LNCAP (cell line): ENCODE measurements around the gene SKP1.
A peak's percentile ranks its signal among the peaks of the same experiment; 100 is the strongest.

Source experiments
- CTCF ChIP-seq: fragments of 450-650 bp; IDR thresholded peaks from 2 replicates; pipeline ENCODE4 v1.5.1; 2017; ENCODE audit warnings: mild to moderate bottlenecking

SKP1 gene

GRCh38 chr5:134143431-134143830 is 33.3 kb downstream of the SKP1 start:
- TF ChIP-seq CTCF, result no peak

- TF ChIP-seq CTCF, result no peak
Observed at GRCh38 chr5:134142806-134143205, 33.9 kb downstream of the SKP1 start.

GRCh38 chr5:134142052-134142451 is 34.7 kb downstream of the SKP1 start:
- TF ChIP-seq CTCF, result no peak

- no peak for TF ChIP-seq CTCF
Observed at GRCh38 chr5:134141331-134142050, 35.3 kb downstream of the SKP1 start.

GRCh38 chr5:134140530-134141201 is 36.1 kb downstream of the SKP1 start:
- peak; percentile 84 for TF ChIP-seq CTCF

- no peak for TF ChIP-seq CTCF
Observed at GRCh38 chr5:134139891-134140469, 36.8 kb downstream of the SKP1 start.

- no peak for TF ChIP-seq CTCF
Observed at GRCh38 chr5:134139377-134139851, 37.3 kb downstream of the SKP1 start.
